ENCODE measurements around the gene SERTAD2.
A peak's percentile ranks its signal among the peaks of the same experiment; 100 is the strongest.

Gene SERTAD2, protein sequence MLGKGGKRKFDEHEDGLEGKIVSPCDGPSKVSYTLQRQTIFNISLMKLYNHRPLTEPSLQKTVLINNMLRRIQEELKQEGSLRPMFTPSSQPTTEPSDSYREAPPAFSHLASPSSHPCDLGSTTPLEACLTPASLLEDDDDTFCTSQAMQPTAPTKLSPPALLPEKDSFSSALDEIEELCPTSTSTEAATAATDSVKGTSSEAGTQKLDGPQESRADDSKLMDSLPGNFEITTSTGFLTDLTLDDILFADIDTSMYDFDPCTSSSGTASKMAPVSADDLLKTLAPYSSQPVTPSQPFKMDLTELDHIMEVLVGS

GRCh38 chr2:64653109-64654062 lies at the start of gene SERTAD2:
Gene SERTAD2 (minus strand): TSS chr2:64653913. CDS start chr2:64636871, 17,042 bp downstream.
- peak; percentile 60 to 66 for DNase-seq

GRCh38 chr2:64700133-64700809 lies 46.6 kb upstream of the SERTAD2 start:
- DNase-seq: no peak

- peak; percentile 7 to 15 for DNase-seq
These were observed 46.0 kb upstream of the SERTAD2 start for GRCh38 chr2:64699712-64700111.

DNA sequence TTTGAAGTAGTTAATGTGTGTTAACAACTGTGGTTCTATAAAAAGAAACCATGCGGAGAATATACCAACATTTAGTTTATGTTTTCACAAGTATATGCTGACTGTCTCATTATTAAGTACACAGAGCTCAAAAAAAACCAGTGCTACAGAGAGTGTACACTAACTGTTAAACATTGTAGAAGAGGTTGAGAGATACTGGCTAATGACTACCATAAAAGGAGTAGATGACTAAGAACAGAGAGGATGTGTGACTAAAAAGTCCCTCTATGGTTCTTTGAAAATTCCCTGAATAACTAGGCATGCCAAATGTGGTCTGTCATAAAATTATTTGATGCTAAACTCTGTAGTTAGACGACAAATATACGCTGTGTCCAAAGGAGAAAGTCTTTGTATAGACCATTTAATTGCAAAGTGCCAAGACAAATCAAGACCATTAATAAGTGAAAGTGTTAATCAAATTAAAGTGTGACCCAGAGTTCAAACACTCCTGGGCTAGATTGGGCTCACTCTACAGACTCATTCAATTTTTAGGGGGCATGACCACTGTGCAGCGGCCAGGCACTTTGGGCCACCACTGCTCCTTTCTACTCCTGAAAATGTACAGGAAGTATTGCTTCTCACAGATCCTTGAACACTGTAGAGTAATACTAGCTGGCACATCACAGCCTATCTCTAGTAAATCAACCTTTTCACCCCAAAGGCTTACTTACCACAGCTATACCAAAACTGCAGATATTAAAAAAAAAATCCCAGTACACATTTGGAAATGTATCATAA lies 45.1 kb upstream of the SERTAD2 start:
- DNase-seq: no peak

GRCh38 chr2:64698177-64698643 lies 44.5 kb upstream of the SERTAD2 start:
- no peak for DNase-seq

GRCh38 chr2:64697297-64698176 lies 43.8 kb upstream of the SERTAD2 start:
- DNase-seq: no peak

- no peak for DNase-seq
These were observed 42.9 kb upstream of the SERTAD2 start for GRCh38 chr2:64696636-64697035.

GRCh38 chr2:64695721-64696261 lies 42.1 kb upstream of the SERTAD2 start:
- DNase-seq: no peak

DNA sequence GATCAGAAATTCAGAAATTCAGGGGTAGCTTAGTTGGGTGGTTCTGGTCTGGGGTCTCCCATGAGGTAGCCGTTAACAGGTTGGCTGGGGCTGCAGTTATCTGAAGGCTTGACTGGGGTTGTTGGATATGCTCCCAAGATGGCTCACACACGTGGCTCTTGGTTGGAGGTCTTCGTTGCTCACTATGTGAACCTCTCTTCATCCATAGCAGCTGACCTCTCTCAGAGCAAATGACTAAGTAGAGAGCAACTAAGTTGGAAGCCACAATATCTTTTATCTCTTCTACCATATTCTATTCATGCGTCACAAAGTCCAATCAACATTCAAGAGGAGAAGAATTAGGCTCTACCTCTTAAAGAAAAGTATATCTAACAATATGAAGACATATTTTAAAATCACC lies 38.7 kb upstream of the SERTAD2 start:
- no peak for DNase-seq

DNA sequence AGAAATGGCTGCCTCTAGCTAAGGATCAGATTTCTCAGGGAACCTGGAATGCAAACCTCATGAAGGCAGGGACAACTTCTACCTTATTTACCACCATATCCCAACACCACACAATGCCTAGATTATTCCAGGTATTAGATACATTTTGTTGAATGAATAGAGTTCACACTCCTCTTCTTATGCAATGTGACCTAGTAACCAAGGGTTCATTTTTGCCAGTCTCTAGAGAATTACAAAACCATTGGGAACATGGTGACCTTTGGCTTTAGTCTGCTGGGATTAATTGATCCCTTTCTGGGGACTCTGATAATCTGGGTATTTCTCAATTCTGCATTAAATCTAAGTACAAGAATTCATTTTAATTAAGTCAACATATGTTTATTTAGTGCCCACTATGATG lies 35.2 kb upstream of the SERTAD2 start:
- no peak for DNase-seq

DNA sequence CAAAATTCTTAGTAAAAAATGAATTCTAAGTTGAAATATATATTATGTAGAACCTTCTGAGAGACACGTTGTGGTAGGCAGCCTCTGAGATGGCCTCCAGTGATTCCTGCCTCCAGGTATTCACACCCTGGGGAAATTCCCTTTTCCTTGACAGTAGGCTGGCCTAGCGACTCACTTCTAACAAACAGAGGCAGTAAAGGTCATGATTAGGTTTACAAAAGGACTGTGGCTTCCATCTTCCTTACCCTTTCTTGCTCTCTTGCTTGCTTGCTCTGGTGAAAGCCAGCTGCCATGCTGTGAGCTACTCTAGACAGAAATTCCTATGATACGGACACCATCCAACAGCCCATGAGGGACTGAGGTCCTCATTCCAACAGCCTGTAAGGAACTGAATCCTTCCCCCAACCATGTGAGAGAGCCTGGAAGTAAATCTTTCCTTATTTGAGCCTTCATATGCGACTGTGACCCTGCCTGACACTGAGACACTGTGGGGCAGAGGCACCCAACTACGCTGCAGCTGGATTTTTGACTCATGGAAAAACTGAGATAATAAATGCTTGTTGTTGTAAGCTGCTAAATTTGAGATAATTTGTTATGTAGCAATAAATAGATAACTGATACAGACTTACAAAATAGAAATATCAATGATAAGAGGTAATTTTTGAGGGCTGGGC lies 32.7 kb upstream of the SERTAD2 start:
- DNase-seq: no peak

GRCh38 chr2:64685430-64685829 lies 31.7 kb upstream of the SERTAD2 start:
- no peak for DNase-seq

- DNase-seq: no peak
These were observed 30.2 kb upstream of the SERTAD2 start for GRCh38 chr2:64683771-64684510.

- no peak for DNase-seq
These were observed 27.8 kb upstream of the SERTAD2 start for GRCh38 chr2:64681479-64681967.

- no peak for DNase-seq
These were observed 26.1 kb upstream of the SERTAD2 start for GRCh38 chr2:64679673-64680425.

DNA sequence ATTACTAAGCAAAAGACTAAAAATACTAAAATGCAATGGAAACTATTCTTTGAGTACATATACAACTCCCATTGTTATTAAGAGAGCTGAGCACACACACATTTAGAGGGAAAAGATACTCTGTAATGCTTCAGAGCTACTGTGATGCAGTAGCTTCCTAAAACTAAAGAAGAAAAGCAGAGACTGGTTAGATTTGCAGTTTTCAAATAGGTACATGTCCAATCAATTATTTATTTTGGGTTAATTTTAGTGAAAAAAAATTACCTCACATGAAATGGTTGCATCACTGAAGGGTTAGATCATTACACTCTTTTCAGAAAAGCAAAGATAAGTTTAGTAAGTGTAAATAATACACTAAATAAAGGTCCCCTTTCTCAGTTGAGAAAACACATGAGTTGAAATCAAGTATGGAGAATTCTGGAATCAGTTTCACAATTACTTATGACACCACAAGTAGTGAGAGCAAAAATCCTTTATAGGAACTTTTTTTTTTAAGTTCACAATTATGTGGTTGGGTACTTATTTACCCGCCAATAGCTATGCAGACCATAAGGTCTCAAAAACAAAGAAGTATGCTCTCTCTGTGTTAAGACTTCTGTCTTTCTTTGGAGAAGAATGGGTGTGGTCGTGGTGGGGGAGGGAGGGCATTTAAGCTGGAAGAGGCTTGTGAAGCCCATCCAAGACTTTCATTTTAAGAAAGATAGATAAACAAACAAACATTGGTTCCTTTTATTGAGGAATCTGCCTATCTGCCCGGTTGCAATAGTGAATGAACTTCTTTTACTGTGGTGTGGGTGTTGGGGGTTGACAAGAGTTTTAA lies 25.3 kb upstream of the SERTAD2 start:
- DNase-seq: no peak

GRCh38 chr2:64677530-64677929 lies 23.8 kb upstream of the SERTAD2 start:
- DNase-seq: no peak

- DNase-seq: peak; percentile 62
These were observed 22.1 kb upstream of the SERTAD2 start for GRCh38 chr2:64675860-64676259.

Data from stimulated activated CD4-positive, alpha-beta T cell treated with anti-CD3 and anti-CD28 coated beads, Interleukin-2, amount 100 ng/mL, for 48 hours (primary cell).